BLaER1 (cell line): Measurements from ENCODE around the gene PRKCH.

Source experiments
- H3K27ac ChIP-seq: shearing (Covaris generic); formaldehyde crosslinking; 2 replicates; pipeline ENCODE4 v1.8.1; 2022
- H3K27me3 ChIP-seq: shearing (Covaris generic); formaldehyde crosslinking; 2 replicates; pipeline ENCODE4 v1.8.1; 2022
- H3K36me3 ChIP-seq: shearing (Covaris generic); formaldehyde crosslinking; 2 replicates; pipeline ENCODE4 v1.8.1; 2022
- H3K4me1 ChIP-seq: shearing (Covaris generic); formaldehyde crosslinking; 2 replicates; pipeline ENCODE4 v1.8.1; 2022
- H3K4me2 ChIP-seq: shearing (Covaris generic); formaldehyde crosslinking; 2 replicates; pipeline ENCODE4 v1.8.1; 2022
- H3K4me3 ChIP-seq: shearing (Covaris generic); formaldehyde crosslinking; 2 replicates; pipeline ENCODE4 v1.8.1; 2022
- H3K9ac ChIP-seq: shearing (Covaris generic); formaldehyde crosslinking; 2 replicates; pipeline ENCODE4 v1.8.1; 2022
- H3K9me3 ChIP-seq: shearing (Covaris generic); formaldehyde crosslinking; 2 replicates; pipeline ENCODE4 v1.8.1; 2022
- H4K20me1 ChIP-seq: shearing (Covaris generic); formaldehyde crosslinking; 2 replicates; pipeline ENCODE4 v1.8.1; 2022
- Cebpa-rat ChIP-seq: shearing (Covaris generic); IDR thresholded peaks from 2 replicates; pipeline ENCODE4 v1.8.1; 2022

The PRKCH gene

GRCh38 chr14:61381553-61381952 is 60.2 kb downstream of the PRKCH start:
- Histone ChIP-seq H3K9me3 (peaks cover 21% of the 10 kb centered on the region), H4K20me1 (peaks cover 73% of the 10 kb centered on the region; the same call in 1 of the 2 replicates), H3K4me1 (peaks cover 73% of the 10 kb centered on the region), H3K27me3 (no peaks in the 10 kb centered on the region), H3K4me2 (peak overlapping the region; percentile 43), H3K27ac (peak overlapping the region; percentile 30; the same call in 1 of the 2 replicates), H3K4me3 (no peak overlapping the region), H3K36me3 (peaks cover 13% of the 10 kb centered on the region; the same call in 1 of the 2 replicates), H3K9ac (no peak overlapping the region)
- no peak for TF ChIP-seq Cebpa-rat

GRCh38 chr14:61382842-61383241 is 61.5 kb downstream of the PRKCH start:
- H3K4me2 ChIP-seq = no peak overlapping the region
- no peak overlapping the region for H3K9ac ChIP-seq
- TF ChIP-seq Cebpa-rat = no peak
- H4K20me1 ChIP-seq = peaks cover 67% of the 10 kb centered on the region; the same call in 1 of the 2 replicates
- peaks cover 86% of the 10 kb centered on the region for H3K4me1 ChIP-seq
- H3K36me3 ChIP-seq = 0 out of 2 replicates have a peak, but pooled peaks cover 7% of the 10 kb centered on the region
- no peak overlapping the region for H3K27ac ChIP-seq
- H3K4me3 ChIP-seq = no peak overlapping the region
- peaks cover 8% of the 10 kb centered on the region for H3K9me3 ChIP-seq
- H3K27me3 ChIP-seq = no peaks in the 10 kb centered on the region

GRCh38 chr14:61385002-61385685 is 63.8 kb downstream of the PRKCH start:
- peaks cover 44% of the 10 kb centered on the region; the same call in 1 of the 2 replicates for H4K20me1 ChIP-seq
- peaks cover 89% of the 10 kb centered on the region for H3K4me1 ChIP-seq
- peak overlapping the region; percentile 83 for H3K4me2 ChIP-seq
- no peaks in the 10 kb centered on the region for H3K27me3 ChIP-seq
- H3K4me3 ChIP-seq = no peak overlapping the region
- H3K27ac ChIP-seq = no peak overlapping the region
- H3K9me3 ChIP-seq = no peaks in the 10 kb centered on the region
- H3K9ac ChIP-seq = no peak overlapping the region
- no peak for TF ChIP-seq Cebpa-rat
- H3K36me3 ChIP-seq = no peaks in the 10 kb centered on the region

- Histone ChIP-seq H4K20me1 (peaks cover 32% of the 10 kb centered on the region; the same call in 1 of the 2 replicates), H3K4me3 (no peak overlapping the region), H3K4me1 (peaks cover 90% of the 10 kb centered on the region), H3K27ac (peak overlapping the region; percentile 86), H3K4me2 (peak overlapping the region; percentile 83), H3K9ac (no peak overlapping the region), H3K9me3 (no peaks in the 10 kb centered on the region), H3K27me3 (no peaks in the 10 kb centered on the region), H3K36me3 (no peaks in the 10 kb centered on the region)
- TF ChIP-seq Cebpa-rat = no peak
Observed at GRCh38 chr14:61386173-61386772, 64.9 kb downstream of the PRKCH start.

- Histone ChIP-seq H3K4me1 (peaks cover 88% of the 10 kb centered on the region), H3K27ac (peak overlapping the region; percentile 86), H3K36me3 (no peaks in the 10 kb centered on the region), H3K9ac (peak overlapping the region; percentile 2; the same call in 1 of the 2 replicates), H4K20me1 (peaks cover 24% of the 10 kb centered on the region; the same call in 1 of the 2 replicates), H3K4me2 (peak overlapping the region; percentile 83), H3K9me3 (no peaks in the 10 kb centered on the region), H3K4me3 (no peak overlapping the region), H3K27me3 (no peaks in the 10 kb centered on the region)
- no peak for TF ChIP-seq Cebpa-rat
Observed at GRCh38 chr14:61387076-61387475, 65.7 kb downstream of the PRKCH start.

GRCh38 chr14:61388173-61388975 is 67.0 kb downstream of the PRKCH start:
- peaks cover 23% of the 10 kb centered on the region; the same call in 1 of the 2 replicates for H4K20me1 ChIP-seq
- H3K36me3 ChIP-seq = peaks cover 1% of the 10 kb centered on the region; the same call in 1 of the 2 replicates
- peak overlapping the region; percentile 9; the same call in 1 of the 2 replicates for H3K4me3 ChIP-seq
- H3K4me1 ChIP-seq = peaks cover 85% of the 10 kb centered on the region
- H3K4me2 ChIP-seq = peak overlapping the region; percentile 83
- H3K9me3 ChIP-seq = 0 out of 2 replicates have a peak, but pooled peaks cover 1% of the 10 kb centered on the region
- H3K27ac ChIP-seq = peak overlapping the region; percentile 86
- no peak for TF ChIP-seq Cebpa-rat
- no peaks in the 10 kb centered on the region for H3K27me3 ChIP-seq
- peak overlapping the region; percentile 68 for H3K9ac ChIP-seq

- Histone ChIP-seq H3K4me1 (peaks cover 78% of the 10 kb centered on the region), H3K9ac (peak overlapping the region; percentile 68), H3K27ac (peak overlapping the region; percentile 86), H4K20me1 (peaks cover 19% of the 10 kb centered on the region; the same call in 1 of the 2 replicates), H3K36me3 (peaks cover 5% of the 10 kb centered on the region; the same call in 1 of the 2 replicates), H3K27me3 (no peaks in the 10 kb centered on the region), H3K4me3 (peak overlapping the region; percentile 9; the same call in 1 of the 2 replicates), H3K4me2 (peak overlapping the region; percentile 83), H3K9me3 (peaks cover 5% of the 10 kb centered on the region; the same call in 1 of the 2 replicates)
- TF ChIP-seq Cebpa-rat = no peak
Observed at GRCh38 chr14:61388976-61389576, 67.7 kb downstream of the PRKCH start.

- H3K9ac ChIP-seq = peak overlapping the region; percentile 12; the same call in 1 of the 2 replicates
- H3K36me3 ChIP-seq = peaks cover 17% of the 10 kb centered on the region
- peaks cover 57% of the 10 kb centered on the region for H3K4me1 ChIP-seq
- no peak for TF ChIP-seq Cebpa-rat
- no peak overlapping the region for H3K4me3 ChIP-seq
- H4K20me1 ChIP-seq = no peaks in the 10 kb centered on the region
- peak overlapping the region; percentile 86; the same call in 1 of the 2 replicates for H3K27ac ChIP-seq
- peaks cover 5% of the 10 kb centered on the region; the same call in 1 of the 2 replicates for H3K9me3 ChIP-seq
- H3K27me3 ChIP-seq = no peaks in the 10 kb centered on the region
- H3K4me2 ChIP-seq = peak overlapping the region; percentile 83
Observed at GRCh38 chr14:61391119-61391518, 69.7 kb downstream of the PRKCH start.

- Histone ChIP-seq H3K4me2 (no peak overlapping the region), H3K27ac (no peak overlapping the region), H3K4me1 (peaks cover 46% of the 10 kb centered on the region), H3K27me3 (no peaks in the 10 kb centered on the region), H3K9ac (no peak overlapping the region), H4K20me1 (no peaks in the 10 kb centered on the region), H3K36me3 (peaks cover 17% of the 10 kb centered on the region), H3K4me3 (no peak overlapping the region), H3K9me3 (peaks cover 5% of the 10 kb centered on the region; the same call in 1 of the 2 replicates)
- TF ChIP-seq Cebpa-rat = no peak
Observed at GRCh38 chr14:61392297-61392696, 70.9 kb downstream of the PRKCH start.
